HEK293 (cell line): ENCODE results near the gene PTGFRN.

Experiments used
- GLI4 ChIP-seq: fragments of 450-650 bp; formaldehyde crosslinking; IDR thresholded peaks from 2 replicates; pipeline ENCODE4 v1.5.1; 2016; ENCODE audit warnings: missing biosample characterization, missing genetic modification characterization
- KLF9 ChIP-seq: fragments of 450-650 bp; formaldehyde crosslinking; IDR thresholded peaks from 2 replicates; pipeline ENCODE4 v1.5.1; 2016; ENCODE audit warnings: missing biosample characterization, missing genetic modification characterization, low read depth
- SP2 ChIP-seq: fragments of 450-650 bp; formaldehyde crosslinking; IDR thresholded peaks from 2 replicates; pipeline ENCODE4 v1.5.1; 2016; ENCODE audit warnings: missing biosample characterization, missing genetic modification characterization
- YY1 ChIP-seq: fragments of 450-650 bp; formaldehyde crosslinking; IDR thresholded peaks from 2 replicates; pipeline ENCODE4 v1.5.1; 2018; ENCODE audit warnings: missing biosample characterization, missing genetic modification characterization
- ZNF133 ChIP-seq: fragments of 450-650 bp; formaldehyde crosslinking; IDR thresholded peaks from 2 replicates; pipeline ENCODE4 v1.5.1; 2016; ENCODE audit warnings: missing biosample characterization, missing genetic modification characterization
- ZNF140 ChIP-seq: fragments of 450-650 bp; formaldehyde crosslinking; IDR thresholded peaks from 2 replicates; pipeline ENCODE4 v1.5.1; 2016; ENCODE audit warnings: missing biosample characterization, missing genetic modification characterization
- ZNF350 ChIP-seq: fragments of 450-650 bp; formaldehyde crosslinking; IDR thresholded peaks from 2 replicates; pipeline ENCODE4 v1.5.0; 2017; ENCODE audit warnings: missing biosample characterization, mild to moderate bottlenecking, missing genetic modification characterization
- ZNF366 ChIP-seq: fragments of 450-650 bp; formaldehyde crosslinking; conservative IDR thresholded peaks from 2 replicates; pipeline ENCODE4 v1.5.1; 2016; ENCODE audit warnings: missing biosample characterization, missing genetic modification characterization
- ZNF549 ChIP-seq: fragments of 450-650 bp; IDR thresholded peaks from 2 replicates; pipeline ENCODE4 v1.5.1; 2018; ENCODE audit warnings: missing biosample characterization, missing genetic modification characterization, mild to moderate bottlenecking, inconsistent platforms, moderate library complexity
- TF ChIP-seq, protein P1 (sequence below): fragments of 450-650 bp; formaldehyde crosslinking; IDR thresholded peaks from 2 replicates; pipeline ENCODE4 v1.5.1; 2016; ENCODE audit warnings: missing biosample characterization, missing genetic modification characterization
- TF ChIP-seq, protein P2 (sequence below): IDR thresholded peaks from 2 replicates; pipeline ENCODE4 v1.6.1; 2011; ENCODE audit warnings: mild to moderate bottlenecking, low read depth, low read length, borderline replicate concordance
- TF ChIP-seq, protein P3 (sequence below): fragments of 450-650 bp; formaldehyde crosslinking; IDR thresholded peaks from 2 replicates; pipeline ENCODE4 v1.5.1; 2016; ENCODE audit warnings: missing biosample characterization, missing genetic modification characterization
- TF ChIP-seq, protein P4 (sequence below): fragments of 450-650 bp; formaldehyde crosslinking; IDR thresholded peaks from 2 replicates; pipeline ENCODE4 v1.5.1; 2017; ENCODE audit warnings: missing biosample characterization, missing genetic modification characterization
- TF ChIP-seq, protein P5 (sequence below): fragments of 450-650 bp; IDR thresholded peaks from 2 replicates; pipeline ENCODE4 v1.5.1; 2018; ENCODE audit warnings: missing biosample characterization, mild to moderate bottlenecking, missing genetic modification characterization

DNA sequence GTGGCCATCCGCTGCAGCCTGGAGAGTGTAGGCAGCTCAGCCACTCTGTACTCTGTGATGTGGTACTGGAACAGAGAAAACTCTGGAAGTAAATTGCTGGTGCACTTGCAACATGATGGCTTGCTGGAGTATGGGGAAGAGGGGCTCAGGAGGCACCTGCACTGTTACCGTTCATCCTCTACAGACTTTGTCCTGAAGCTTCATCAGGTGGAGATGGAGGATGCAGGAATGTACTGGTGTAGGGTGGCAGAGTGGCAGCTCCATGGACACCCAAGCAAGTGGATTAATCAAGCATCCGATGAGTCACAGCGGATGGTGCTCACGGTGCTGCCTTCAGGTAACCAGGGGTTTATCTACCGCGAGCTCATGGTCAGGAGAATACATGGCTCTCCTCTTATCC, 115.9 kb downstream of the PTGFRN start:
- TF ChIP-seq GLI4 (tag by site-specific recombination) (no peak), ZNF140 (no peak), ZNF549 (tag by site-specific recombination) (no peak), ZNF350 (tag by site-specific recombination) (no peak), ZNF133 (tag by site-specific recombination) (no peak), KLF9 (tag by site-specific recombination) (no peak), SP2 (tag by site-specific recombination) (no peak), YY1 (tag by site-specific recombination) (no peak), ZNF366 (tag by site-specific recombination) (no peak)
- TF ChIP-seq, protein P1, sequence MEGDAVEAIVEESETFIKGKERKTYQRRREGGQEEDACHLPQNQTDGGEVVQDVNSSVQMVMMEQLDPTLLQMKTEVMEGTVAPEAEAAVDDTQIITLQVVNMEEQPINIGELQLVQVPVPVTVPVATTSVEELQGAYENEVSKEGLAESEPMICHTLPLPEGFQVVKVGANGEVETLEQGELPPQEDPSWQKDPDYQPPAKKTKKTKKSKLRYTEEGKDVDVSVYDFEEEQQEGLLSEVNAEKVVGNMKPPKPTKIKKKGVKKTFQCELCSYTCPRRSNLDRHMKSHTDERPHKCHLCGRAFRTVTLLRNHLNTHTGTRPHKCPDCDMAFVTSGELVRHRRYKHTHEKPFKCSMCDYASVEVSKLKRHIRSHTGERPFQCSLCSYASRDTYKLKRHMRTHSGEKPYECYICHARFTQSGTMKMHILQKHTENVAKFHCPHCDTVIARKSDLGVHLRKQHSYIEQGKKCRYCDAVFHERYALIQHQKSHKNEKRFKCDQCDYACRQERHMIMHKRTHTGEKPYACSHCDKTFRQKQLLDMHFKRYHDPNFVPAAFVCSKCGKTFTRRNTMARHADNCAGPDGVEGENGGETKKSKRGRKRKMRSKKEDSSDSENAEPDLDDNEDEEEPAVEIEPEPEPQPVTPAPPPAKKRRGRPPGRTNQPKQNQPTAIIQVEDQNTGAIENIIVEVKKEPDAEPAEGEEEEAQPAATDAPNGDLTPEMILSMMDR = no peak
- TF ChIP-seq, protein P2, sequence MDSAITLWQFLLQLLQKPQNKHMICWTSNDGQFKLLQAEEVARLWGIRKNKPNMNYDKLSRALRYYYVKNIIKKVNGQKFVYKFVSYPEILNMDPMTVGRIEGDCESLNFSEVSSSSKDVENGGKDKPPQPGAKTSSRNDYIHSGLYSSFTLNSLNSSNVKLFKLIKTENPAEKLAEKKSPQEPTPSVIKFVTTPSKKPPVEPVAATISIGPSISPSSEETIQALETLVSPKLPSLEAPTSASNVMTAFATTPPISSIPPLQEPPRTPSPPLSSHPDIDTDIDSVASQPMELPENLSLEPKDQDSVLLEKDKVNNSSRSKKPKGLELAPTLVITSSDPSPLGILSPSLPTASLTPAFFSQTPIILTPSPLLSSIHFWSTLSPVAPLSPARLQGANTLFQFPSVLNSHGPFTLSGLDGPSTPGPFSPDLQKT = no peak
- TF ChIP-seq, protein P3, sequence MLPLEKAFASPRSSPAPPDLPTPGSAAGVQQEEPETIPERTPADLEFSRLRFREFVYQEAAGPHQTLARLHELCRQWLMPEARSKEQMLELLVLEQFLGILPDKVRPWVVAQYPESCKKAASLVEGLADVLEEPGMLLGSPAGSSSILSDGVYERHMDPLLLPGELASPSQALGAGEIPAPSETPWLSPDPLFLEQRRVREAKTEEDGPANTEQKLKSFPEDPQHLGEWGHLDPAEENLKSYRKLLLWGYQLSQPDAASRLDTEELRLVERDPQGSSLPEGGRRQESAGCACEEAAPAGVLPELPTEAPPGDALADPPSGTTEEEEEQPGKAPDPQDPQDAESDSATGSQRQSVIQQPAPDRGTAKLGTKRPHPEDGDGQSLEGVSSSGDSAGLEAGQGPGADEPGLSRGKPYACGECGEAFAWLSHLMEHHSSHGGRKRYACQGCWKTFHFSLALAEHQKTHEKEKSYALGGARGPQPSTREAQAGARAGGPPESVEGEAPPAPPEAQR = no peak
- TF ChIP-seq, protein P4, sequence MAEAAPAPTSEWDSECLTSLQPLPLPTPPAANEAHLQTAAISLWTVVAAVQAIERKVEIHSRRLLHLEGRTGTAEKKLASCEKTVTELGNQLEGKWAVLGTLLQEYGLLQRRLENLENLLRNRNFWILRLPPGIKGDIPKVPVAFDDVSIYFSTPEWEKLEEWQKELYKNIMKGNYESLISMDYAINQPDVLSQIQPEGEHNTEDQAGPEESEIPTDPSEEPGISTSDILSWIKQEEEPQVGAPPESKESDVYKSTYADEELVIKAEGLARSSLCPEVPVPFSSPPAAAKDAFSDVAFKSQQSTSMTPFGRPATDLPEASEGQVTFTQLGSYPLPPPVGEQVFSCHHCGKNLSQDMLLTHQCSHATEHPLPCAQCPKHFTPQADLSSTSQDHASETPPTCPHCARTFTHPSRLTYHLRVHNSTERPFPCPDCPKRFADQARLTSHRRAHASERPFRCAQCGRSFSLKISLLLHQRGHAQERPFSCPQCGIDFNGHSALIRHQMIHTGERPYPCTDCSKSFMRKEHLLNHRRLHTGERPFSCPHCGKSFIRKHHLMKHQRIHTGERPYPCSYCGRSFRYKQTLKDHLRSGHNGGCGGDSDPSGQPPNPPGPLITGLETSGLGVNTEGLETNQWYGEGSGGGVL (tag by site-specific recombination) = no peak
- TF ChIP-seq, protein P5, sequence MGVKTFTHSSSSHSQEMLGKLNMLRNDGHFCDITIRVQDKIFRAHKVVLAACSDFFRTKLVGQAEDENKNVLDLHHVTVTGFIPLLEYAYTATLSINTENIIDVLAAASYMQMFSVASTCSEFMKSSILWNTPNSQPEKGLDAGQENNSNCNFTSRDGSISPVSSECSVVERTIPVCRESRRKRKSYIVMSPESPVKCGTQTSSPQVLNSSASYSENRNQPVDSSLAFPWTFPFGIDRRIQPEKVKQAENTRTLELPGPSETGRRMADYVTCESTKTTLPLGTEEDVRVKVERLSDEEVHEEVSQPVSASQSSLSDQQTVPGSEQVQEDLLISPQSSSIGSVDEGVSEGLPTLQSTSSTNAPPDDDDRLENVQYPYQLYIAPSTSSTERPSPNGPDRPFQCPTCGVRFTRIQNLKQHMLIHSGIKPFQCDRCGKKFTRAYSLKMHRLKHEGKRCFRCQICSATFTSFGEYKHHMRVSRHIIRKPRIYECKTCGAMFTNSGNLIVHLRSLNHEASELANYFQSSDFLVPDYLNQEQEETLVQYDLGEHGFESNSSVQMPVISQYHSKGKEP (tag by site-specific recombination) = no peak
